A549 (cell line): ENCODE data around the gene MAP7D2. TPM values are rescaled to one million over a fixed set of nuclear protein-coding genes. Genes with fewer than 3 reads are reported as not detected.
A peak's percentile ranks its signal among the peaks of the same experiment; 100 is the strongest.

Experiments used
- ATAC-seq, 2 experiments: fragments of 200-7000 bp in 1 of 2; fragments of >200 bp in 1 of 2; cut with Nextera tagmentation in 1 of 2; cut with Tn5 transposase in 1 of 2; 3 replicates each; pipeline versions ENCODE4 v1.8.0 to v1.9.1; 2018 to 2020; ENCODE audit warnings: mild to moderate bottlenecking in 1 of 2, moderate library complexity in 1 of 2
- CTCF ChIA-PET: fragments of 300-600 bp; sonication (Branson Sonifier 250); formaldehyde crosslinking; extraction: SDS; loops from one replicate; lab custom pipeline; 2021; ENCODE audit warnings: antibody characterized with exemption, inconsistent platforms; lab: Yijun Ruan, JAX
- POLR2A ChIA-PET: fragments of 350-600 bp; formaldehyde crosslinking; extraction: SDS; loops from one replicate; lab custom pipeline; 2021; ENCODE audit warnings: antibody characterized with exemption, inconsistent platforms; lab: Yijun Ruan, JAX
- DNase-seq, 2 experiments: peaks; one replicate each; pipeline versions ENCODE4 v3.0.0 to v3.0.0-alpha.2; 2011 to 2016; ENCODE audit warnings: low read depth in 1 of 2, low spot score in 1 of 2
- FAIRE-seq: peaks from 2 replicates; lab custom pipeline; 2011; peaks lifted over from hg19 to GRCh38; lab: Jason Lieb, UNC
- H3K27ac ChIP-seq, 2 experiments: fragments of >200 bp; sonication (Bioruptor Twin); formaldehyde crosslinking; 3 replicates each; pipeline ENCODE4 v1.5.1; 2016 to 2017
- H3K4me1 ChIP-seq: fragments of >200 bp; sonication (Bioruptor Twin); formaldehyde crosslinking; 3 replicates; pipeline ENCODE4 v1.6.1; 2016
- H3K4me2 ChIP-seq: fragments of >200 bp; sonication (Bioruptor Twin); formaldehyde crosslinking; 3 replicates; pipeline ENCODE4 v1.6.1; 2016
- H3K4me3 ChIP-seq: fragments of >200 bp; sonication (Bioruptor Twin); formaldehyde crosslinking; 3 replicates; pipeline ENCODE4 v1.5.1; 2016
- H3K9me3 ChIP-seq: fragments of >200 bp; sonication (Bioruptor Twin); formaldehyde crosslinking; 3 replicates; pipeline ENCODE4 v1.6.1; 2016
- CEBPB ChIP-seq, 2 experiments: fragments of >200 bp in 1 of 2; sonication (Bioruptor Twin) in 1 of 2; formaldehyde crosslinking in 1 of 2; IDR thresholded peaks; 2 replicates each; pipeline ENCODE4 v1.6.1; 2012 to 2016
- CHD4 ChIP-seq: fragments of 200-600 bp; sonication (generic); IDR thresholded peaks from 2 replicates; pipeline ENCODE4 v1.6.1; 2016; ENCODE audit warnings: antibody characterized with exemption, mild to moderate bottlenecking, borderline replicate concordance
- E2F6 ChIP-seq: IDR thresholded peaks from 2 replicates; pipeline ENCODE4 v1.6.1; 2012; ENCODE audit warnings: low read depth, borderline replicate concordance
- FOSL2 ChIP-seq, 2 experiments: fragments of 450-650 bp in 1 of 2; fragments of >200 bp in 1 of 2; sonication (Bioruptor Twin) in 1 of 2; formaldehyde crosslinking; IDR thresholded peaks; 2 replicates each; pipeline versions ENCODE4 v1.5.0 to v1.6.1; 2016 to 2020; ENCODE audit warnings: mild to moderate bottlenecking in 1 of 2, moderate library complexity in 1 of 2
- FOXS1 ChIP-seq: fragments of 250-450 bp; sonication (Bioruptor Pico); IDR thresholded peaks from 2 replicates; pipeline ENCODE4 v1.5.0; 2020; ENCODE audit warnings: mild to moderate bottlenecking, moderate library complexity
- HDAC2 ChIP-seq: fragments of 200-600 bp; sonication (generic); IDR thresholded peaks from 2 replicates; pipeline ENCODE4 v1.6.1; 2016
- HEYL ChIP-seq: fragments of 250-450 bp; sonication (Bioruptor Pico); IDR thresholded peaks from 2 replicates; pipeline ENCODE4 v1.8.0; 2021; ENCODE audit warnings: mild to moderate bottlenecking, moderate library complexity
- HOXB13 ChIP-seq: fragments of 250-450 bp; sonication (Bioruptor Pico); IDR thresholded peaks from 2 replicates; pipeline ENCODE4 v1.5.0; 2020; ENCODE audit warnings: low read depth, mild to moderate bottlenecking, moderate library complexity
- JUNB ChIP-seq: fragments of >200 bp; sonication (Bioruptor Twin); formaldehyde crosslinking; IDR thresholded peaks from 2 replicates; pipeline ENCODE4 v1.6.1; 2016
- MAFK ChIP-seq: fragments of 450-650 bp; IDR thresholded peaks from 2 replicates; pipeline ENCODE4 v1.6.1; 2014; ENCODE audit not compliant: partially characterized antibody
- NFE2L2 ChIP-seq: fragments of 150-350 bp; conservative IDR thresholded peaks from 2 replicates; pipeline ENCODE4 v1.6.1; 2014; ENCODE audit warnings: low read length
- NPAS2 ChIP-seq: fragments of 250-450 bp; sonication (Bioruptor Pico); IDR thresholded peaks from 2 replicates; pipeline ENCODE4 v1.8.0; 2022; ENCODE audit warnings: mild to moderate bottlenecking, moderate library complexity, borderline replicate concordance
- NR3C1 ChIP-seq: fragments of >200 bp; sonication (Bioruptor Twin); formaldehyde crosslinking; IDR thresholded peaks from 3 replicates; pipeline ENCODE4 v1.6.1; 2017
- PHF8 ChIP-seq: fragments of 200-600 bp; sonication (generic); IDR thresholded peaks from 2 replicates; pipeline ENCODE4 v1.6.1; 2016; ENCODE audit warnings: low read depth, mild to moderate bottlenecking, antibody characterized with exemption, moderate library complexity, borderline replicate concordance
- RAD21 ChIP-seq, 2 experiments: fragments of >200 bp in 1 of 2; sonication (Bioruptor Twin) in 1 of 2; formaldehyde crosslinking in 1 of 2; IDR thresholded peaks in 1 of 2; conservative IDR thresholded peaks in 1 of 2; 2 replicates in 1 of 2; 3 replicates in 1 of 2; pipeline ENCODE4 v1.6.1; 2012 to 2018; ENCODE audit warnings: inconsistent platforms in 1 of 2
- RARB ChIP-seq: fragments of 250-450 bp; sonication (Bioruptor Pico); IDR thresholded peaks from 2 replicates; pipeline ENCODE4 v1.8.0; 2021; ENCODE audit warnings: mild to moderate bottlenecking, moderate library complexity
- SMC3 ChIP-seq: fragments of >200 bp; sonication (Bioruptor Twin); formaldehyde crosslinking; IDR thresholded peaks from 3 replicates; pipeline ENCODE4 v1.6.1; 2018; ENCODE audit warnings: inconsistent platforms
- SREBF2 ChIP-seq: fragments of 450-650 bp; IDR thresholded peaks from 2 replicates; pipeline ENCODE4 v1.6.1; 2014; ENCODE audit warnings: mild to moderate bottlenecking, moderate library complexity
- TP53 ChIP-seq: fragments of 250-450 bp; sonication (Bioruptor Pico); IDR thresholded peaks from 2 replicates; pipeline ENCODE4 v1.5.0; 2021; ENCODE audit warnings: mild to moderate bottlenecking, moderate library complexity
- USF2 ChIP-seq: fragments of 450-650 bp; IDR thresholded peaks from 2 replicates; pipeline ENCODE4 v1.6.1; 2014; ENCODE audit warnings: antibody characterized with exemption
- ZC3H11A ChIP-seq: fragments of 450-650 bp; IDR thresholded peaks from 2 replicates; pipeline ENCODE4 v1.6.1; 2014; ENCODE audit warnings: antibody characterized with exemption, mild to moderate bottlenecking
- WGBS: methylation state at CpG from one replicate; pipeline ENCODE4 v1.1.6; 2017; ENCODE audit errors: missing lambda C conversion rate; 5-methylcytosine and 5-hydroxymethylcytosine counted together
- polyA plus RNA-seq, 4 experiments: library from polyadenylated mRNA; depleted of rRNA in 3 of 4; stranded (reverse); fragments of >200 nt; fragmentation: RNase III in 1 of 4; extraction: RNeasy Plus Mini Kit Qiagen cat#74134 plus additional on column Dnase treatment in 1 of 4; gene quantifications; 2 replicates in 3 of 4; 3 replicates in 1 of 4; pipeline ENCODE4 v1.2.3, GENCODE V29; 2011 to 2017
- TF ChIP-seq, protein P1 (sequence below): IDR thresholded peaks from 2 replicates; pipeline ENCODE4 v1.6.1; 2012
- TF ChIP-seq, protein P2 (sequence below): fragments of 200-600 bp; sonication (generic); IDR thresholded peaks from 2 replicates; pipeline ENCODE4 v1.6.1; 2016; ENCODE audit warnings: antibody characterized with exemption, mild to moderate bottlenecking, moderate library complexity
- TF ChIP-seq, protein P3 (sequence below): fragments of >200 bp; sonication (Bioruptor Twin); formaldehyde crosslinking; IDR thresholded peaks from 3 replicates; pipeline ENCODE4 v1.6.1; 2016

The MAP7D2 gene
- polyA plus RNA-seq, 2 of the 4 experiments (the other 2 are of a cell fraction), result 9.4 to 11.6 TPM

GRCh38 chrX:20116087-20116576 is 575 bp downstream of the MAP7D2 start:
- 0% methylated on average over 2 of the region's 47 CpGs for WGBS
- peak overlapping the region; percentile 98 for H3K4me2 ChIP-seq
- peaks cover 6% of the 10 kb centered on the region; the same call in 1 of the 3 replicates for H3K4me1 ChIP-seq
- TF ChIP-seq HEYL (CRISPR knock-in tag) (no peak), HDAC2 (no peak), FOXS1 (CRISPR knock-in tag) (no peak), E2F6 (peak; percentile 87), SREBF2 (no peak)
- TF ChIP-seq, protein P1, sequence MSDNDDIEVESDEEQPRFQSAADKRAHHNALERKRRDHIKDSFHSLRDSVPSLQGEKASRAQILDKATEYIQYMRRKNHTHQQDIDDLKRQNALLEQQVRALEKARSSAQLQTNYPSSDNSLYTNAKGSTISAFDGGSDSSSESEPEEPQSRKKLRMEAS, result peak; percentile 68
- peak overlapping the region; percentile 74 to 89 for H3K27ac ChIP-seq
- DNase-seq (peak in 1 of 2 experiments; percentile 11), ATAC-seq (peak; percentile 47 to 65; a peak in 4 of 6 replicates), FAIRE-seq (no peak)
- peak overlapping the region; percentile 74 for H3K4me3 ChIP-seq
- no peaks in the 10 kb centered on the region for H3K9me3 ChIP-seq
- CTCF ChIA-PET, result no interaction called here
- POLR2A ChIA-PET, result no interaction called here

GRCh38 chrX:20112022-20112774 is 4.5 kb downstream of the MAP7D2 start:
- Histone ChIP-seq H3K9me3 (no peaks in the 10 kb centered on the region), H3K4me2 (no peak overlapping the region), H3K4me1 (no peaks in the 10 kb centered on the region), H3K27ac (no peak overlapping the region), H3K4me3 (no peak overlapping the region)
- DNase-seq (no peak), ATAC-seq (no peak), FAIRE-seq (no peak)
- CTCF ChIA-PET, result no interaction called here
- POLR2A ChIA-PET, result no interaction called here
- WGBS, result 86% methylated on average over 14 of the region's 14 CpGs
- TF ChIP-seq SMC3 (no peak), HOXB13 (CRISPR knock-in tag) (no peak), RARB (CRISPR knock-in tag) (no peak), NPAS2 (CRISPR knock-in tag) (no peak), ZC3H11A (no peak), E2F6 (no peak), NR3C1 (no peak)
- TF ChIP-seq, protein P2, sequence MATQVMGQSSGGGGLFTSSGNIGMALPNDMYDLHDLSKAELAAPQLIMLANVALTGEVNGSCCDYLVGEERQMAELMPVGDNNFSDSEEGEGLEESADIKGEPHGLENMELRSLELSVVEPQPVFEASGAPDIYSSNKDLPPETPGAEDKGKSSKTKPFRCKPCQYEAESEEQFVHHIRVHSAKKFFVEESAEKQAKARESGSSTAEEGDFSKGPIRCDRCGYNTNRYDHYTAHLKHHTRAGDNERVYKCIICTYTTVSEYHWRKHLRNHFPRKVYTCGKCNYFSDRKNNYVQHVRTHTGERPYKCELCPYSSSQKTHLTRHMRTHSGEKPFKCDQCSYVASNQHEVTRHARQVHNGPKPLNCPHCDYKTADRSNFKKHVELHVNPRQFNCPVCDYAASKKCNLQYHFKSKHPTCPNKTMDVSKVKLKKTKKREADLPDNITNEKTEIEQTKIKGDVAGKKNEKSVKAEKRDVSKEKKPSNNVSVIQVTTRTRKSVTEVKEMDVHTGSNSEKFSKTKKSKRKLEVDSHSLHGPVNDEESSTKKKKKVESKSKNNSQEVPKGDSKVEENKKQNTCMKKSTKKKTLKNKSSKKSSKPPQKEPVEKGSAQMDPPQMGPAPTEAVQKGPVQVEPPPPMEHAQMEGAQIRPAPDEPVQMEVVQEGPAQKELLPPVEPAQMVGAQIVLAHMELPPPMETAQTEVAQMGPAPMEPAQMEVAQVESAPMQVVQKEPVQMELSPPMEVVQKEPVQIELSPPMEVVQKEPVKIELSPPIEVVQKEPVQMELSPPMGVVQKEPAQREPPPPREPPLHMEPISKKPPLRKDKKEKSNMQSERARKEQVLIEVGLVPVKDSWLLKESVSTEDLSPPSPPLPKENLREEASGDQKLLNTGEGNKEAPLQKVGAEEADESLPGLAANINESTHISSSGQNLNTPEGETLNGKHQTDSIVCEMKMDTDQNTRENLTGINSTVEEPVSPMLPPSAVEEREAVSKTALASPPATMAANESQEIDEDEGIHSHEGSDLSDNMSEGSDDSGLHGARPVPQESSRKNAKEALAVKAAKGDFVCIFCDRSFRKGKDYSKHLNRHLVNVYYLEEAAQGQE, result no peak

GRCh38 chrX:20111271-20111670 is 5.4 kb downstream of the MAP7D2 start:
- no peak overlapping the region for H3K4me2 ChIP-seq
- H3K9me3 ChIP-seq, result no peaks in the 10 kb centered on the region
- ATAC-seq, result no peak
- H3K27ac ChIP-seq, result no peak overlapping the region
- CTCF ChIA-PET, result no interaction called here
- no peaks in the 10 kb centered on the region for H3K4me1 ChIP-seq
- TF ChIP-seq ZC3H11A (no peak), USF2 (no peak), CHD4 (no peak), NPAS2 (CRISPR knock-in tag) (no peak), JUNB (no peak), FOSL2 (IDR thresholded peaks at IDR 0.05) (no peak), FOSL2 (CRISPR knock-in tag; IDR thresholded peaks at IDR 0.05) (no peak), NFE2L2 (no peak), SREBF2 (no peak), PHF8 (no peak), MAFK (no peak), CEBPB (IDR thresholded peaks at IDR 0.05) (no peak), RAD21 (conservative IDR thresholded peaks at IDR 0.05 in 1 of 2, IDR thresholded peaks at IDR 0.05 in 1 of 2) (no peak), TP53 (CRISPR knock-in tag) (no peak)
- TF ChIP-seq, protein P3, sequence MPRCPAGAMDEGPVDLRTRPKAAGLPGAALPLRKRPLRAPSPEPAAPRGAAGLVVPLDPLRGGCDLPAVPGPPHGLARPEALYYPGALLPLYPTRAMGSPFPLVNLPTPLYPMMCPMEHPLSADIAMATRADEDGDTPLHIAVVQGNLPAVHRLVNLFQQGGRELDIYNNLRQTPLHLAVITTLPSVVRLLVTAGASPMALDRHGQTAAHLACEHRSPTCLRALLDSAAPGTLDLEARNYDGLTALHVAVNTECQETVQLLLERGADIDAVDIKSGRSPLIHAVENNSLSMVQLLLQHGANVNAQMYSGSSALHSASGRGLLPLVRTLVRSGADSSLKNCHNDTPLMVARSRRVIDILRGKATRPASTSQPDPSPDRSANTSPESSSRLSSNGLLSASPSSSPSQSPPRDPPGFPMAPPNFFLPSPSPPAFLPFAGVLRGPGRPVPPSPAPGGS, result no peak
- DNase-seq, result no peak
- POLR2A ChIA-PET, result no interaction called here
- FAIRE-seq, result no peak
- H3K4me3 ChIP-seq, result no peak overlapping the region
- WGBS, result 94% methylated on average over 10 of the region's 10 CpGs
